GM23338 (cell line): ENCODE results near the gene ATG4C. TPM values are rescaled to one million over a fixed set of nuclear protein-coding genes. Genes with fewer than 3 reads are reported as not detected.

ENCODE experiments used
- ATAC-seq: fragments of 200-7000 bp; cut with Tn5 transposase; 3 replicates; pipeline ENCODE4 v1.9.1; 2020
- DNase-seq: peaks from one replicate; pipeline ENCODE4 v3.0.0-alpha.2; 2015; ENCODE audit warnings: low spot score
- H2AFZ ChIP-seq: fragments of 200-600 bp; sonication (generic); 2 replicates; pipeline ENCODE4 v1.8.0; 2016; ENCODE audit warnings: antibody characterized with exemption, mild to moderate bottlenecking, moderate library complexity
- H3F3A ChIP-seq: fragments of 200-600 bp; sonication (generic); replicated peaks from 2 replicates; pipeline ENCODE4 v1.8.0; 2017; ENCODE audit warnings: antibody characterized with exemption, mixed run types, low read depth
- H3K27ac ChIP-seq: fragments of 200-600 bp; sonication (generic); 2 replicates; pipeline ENCODE4 v1.6.1; 2016; ENCODE audit warnings: low read depth
- H3K27me3 ChIP-seq: fragments of 200-600 bp; sonication (generic); 2 replicates; pipeline ENCODE4 v1.8.0; 2016; ENCODE audit warnings: mild to moderate bottlenecking, mixed run types, moderate library complexity; ENCODE audit not compliant: insufficient read depth
- H3K36me3 ChIP-seq: fragments of 200-600 bp; sonication (generic); 2 replicates; pipeline ENCODE4 v1.8.0; 2016; ENCODE audit warnings: mild to moderate bottlenecking; ENCODE audit not compliant: insufficient read depth
- H3K4me1 ChIP-seq: fragments of 200-600 bp; sonication (generic); 2 replicates; pipeline ENCODE4 v1.8.0; 2016; ENCODE audit warnings: mild to moderate bottlenecking, moderate library complexity; ENCODE audit not compliant: insufficient read depth
- H3K4me2 ChIP-seq: fragments of 200-600 bp; sonication (generic); 2 replicates; pipeline ENCODE4 v1.7.1; 2017; ENCODE audit warnings: mixed run types
- H3K4me3 ChIP-seq: fragments of 200-600 bp; sonication (generic); 2 replicates; pipeline ENCODE4 v1.6.1; 2016; ENCODE audit warnings: mixed run types
- H3K79me2 ChIP-seq: fragments of 200-600 bp; sonication (generic); replicated peaks from 2 replicates; pipeline ENCODE4 v1.8.0; 2017; ENCODE audit warnings: mild to moderate bottlenecking; ENCODE audit not compliant: insufficient read depth
- H3K9me2 ChIP-seq: fragments of 200-600 bp; sonication (generic); 2 replicates; pipeline ENCODE4 v1.8.0; 2017; ENCODE audit not compliant: insufficient read depth
- H4K20me1 ChIP-seq: fragments of 200-600 bp; sonication (generic); replicated peaks from 2 replicates; pipeline ENCODE4 v1.8.0; 2017; ENCODE audit warnings: mild to moderate bottlenecking; ENCODE audit not compliant: insufficient read depth
- H3K27ac Mint-ChIP-seq: 2 replicates; pipeline ENCODE4 v1.8.0; 2020; ENCODE audit warnings: inconsistent platforms, mild to moderate bottlenecking, moderate library complexity, mixed read lengths
- H3K27me3 Mint-ChIP-seq: 3 replicates; pipeline ENCODE4 v1.8.0; 2022; ENCODE audit warnings: low read depth, mild to moderate bottlenecking, moderate library complexity, mixed read lengths, inconsistent platforms; ENCODE audit not compliant: insufficient read depth, poor library complexity
- H3K36me3 Mint-ChIP-seq: 3 replicates; pipeline ENCODE4 v1.8.0; 2021; ENCODE audit warnings: low read depth, mild to moderate bottlenecking, inconsistent platforms, moderate library complexity, mixed read lengths
- H3K4me1 Mint-ChIP-seq: 3 replicates; pipeline ENCODE4 v1.8.0; 2020; ENCODE audit warnings: mild to moderate bottlenecking, inconsistent platforms, mixed read lengths
- H3K4me3 Mint-ChIP-seq: 3 replicates; pipeline ENCODE4 v1.8.0; 2021; ENCODE audit warnings: moderate library complexity, mild to moderate bottlenecking, inconsistent platforms, mixed read lengths
- H3K9me3 Mint-ChIP-seq: 3 replicates; pipeline ENCODE4 v1.8.0; 2020; ENCODE audit warnings: moderate library complexity, mild to moderate bottlenecking, inconsistent platforms, mixed read lengths
- CREB1 ChIP-seq: fragments of 250-450 bp; sonication (Bioruptor Pico); IDR thresholded peaks from 2 replicates; pipeline ENCODE4 v1.5.0; 2020; ENCODE audit warnings: low read depth, mild to moderate bottlenecking, moderate library complexity
- EZH2 ChIP-seq: fragments of 200-600 bp; sonication (generic); IDR thresholded peaks from one replicate; pipeline ENCODE4 v1.8.0; 2017; ENCODE audit warnings: antibody characterized with exemption, mild to moderate bottlenecking, low read depth; ENCODE audit not compliant: unreplicated experiment
- EZH2phosphoT487 ChIP-seq: fragments of 200-600 bp; sonication (generic); IDR thresholded peaks from one replicate; pipeline ENCODE4 v1.8.1; 2018; ENCODE audit warnings: antibody characterized with exemption; ENCODE audit not compliant: unreplicated experiment
- JUNB ChIP-seq: IDR thresholded peaks from one replicate; pipeline ENCODE4 v1.6.1; 2016; ENCODE audit warnings: antibody characterized with exemption; ENCODE audit not compliant: unreplicated experiment
- NANOG ChIP-seq: IDR thresholded peaks from 2 replicates; pipeline ENCODE4 v1.6.1; 2016; ENCODE audit warnings: antibody characterized with exemption, borderline replicate concordance
- POLR2AphosphoS5 ChIP-seq: IDR thresholded peaks from 2 replicates; pipeline ENCODE4 v1.6.1; 2016; ENCODE audit warnings: antibody characterized with exemption, low read depth
- STAT1 ChIP-seq: IDR thresholded peaks from one replicate; pipeline ENCODE4 v1.6.1; 2016; ENCODE audit warnings: antibody characterized with exemption; ENCODE audit not compliant: unreplicated experiment
- ZNF114 ChIP-seq: fragments of 250-450 bp; sonication (Bioruptor Pico); IDR thresholded peaks from 2 replicates; pipeline ENCODE4 v1.5.0; 2020; ENCODE audit warnings: mild to moderate bottlenecking, moderate library complexity
- ZNF331 ChIP-seq: fragments of 250-450 bp; sonication (Bioruptor Pico); IDR thresholded peaks from 2 replicates; pipeline ENCODE4 v1.5.0; 2020; ENCODE audit warnings: low read depth, mild to moderate bottlenecking, moderate library complexity
- polyA plus RNA-seq: library from polyadenylated mRNA; unstranded; fragments of >200 nt; fragmentation: Nextera tagmentation; extraction: Ambion mirVana; gene quantifications from 2 replicates; pipeline ENCODE4 v1.2.1, GENCODE V29; 2016
- total RNA-seq: library from RNA; depleted of rRNA; stranded (reverse); fragments of >200 nt; shearing (Covaris generic); gene quantifications from 2 replicates; pipeline ENCODE4 v1.2.3, GENCODE V29; 2014
- TF ChIP-seq, protein P1 (sequence below): fragments of 250-450 bp; sonication (Bioruptor Pico); IDR thresholded peaks from 2 replicates; pipeline ENCODE4 v1.5.0; 2020; ENCODE audit warnings: mild to moderate bottlenecking, moderate library complexity
- TF ChIP-seq, protein P2 (sequence below), 2 experiments: fragments of 200-600 bp in 1 of 2; sonication (generic) in 1 of 2; conservative IDR thresholded peaks; 2 replicates each; pipeline versions ENCODE4 v1.5.1 to v1.6.1; 2016 to 2017; ENCODE audit warnings: antibody characterized with exemption in 2 of 2, low read depth in 2 of 2, mild to moderate bottlenecking in 2 of 2, moderate library complexity in 1 of 2
- TF ChIP-seq, protein P3 (sequence below): IDR thresholded peaks from one replicate; pipeline ENCODE4 v1.6.1; 2018; ENCODE audit warnings: antibody characterized with exemption; ENCODE audit not compliant: unreplicated experiment
- TF ChIP-seq, protein P4 (sequence below): IDR thresholded peaks from 2 replicates; pipeline ENCODE4 v1.6.1; 2016; ENCODE audit warnings: antibody characterized with exemption

ATG4C gene
- total and polyA plus RNA-seq, 2 experiments from 2014 or later: 15.7 to 18.6 TPM

DNA sequence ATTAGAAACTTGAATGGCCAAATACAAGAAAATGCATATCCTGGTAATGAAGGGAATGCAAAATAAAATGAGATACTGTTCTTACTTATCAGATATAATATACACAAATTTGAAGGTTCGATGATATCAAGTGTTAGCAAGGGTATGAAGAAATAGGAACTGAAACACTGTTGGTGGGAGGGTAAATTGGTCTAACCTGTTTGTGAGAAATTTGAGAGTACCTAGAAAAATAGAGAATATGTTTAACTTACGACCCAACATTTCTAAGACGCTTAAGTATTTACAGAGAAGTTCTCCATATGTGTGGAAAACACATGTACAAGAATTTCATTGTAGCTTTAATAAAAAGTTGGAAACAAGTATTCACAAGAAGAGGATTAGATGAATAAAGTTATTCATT, 25.9 kb downstream of the ATG4C start:
- Histone ChIP-seq H3K4me3 (no peak overlapping the region), H3K4me1 (no peaks in the 10 kb centered on the region), H3K4me2 (no peak overlapping the region), H3K27me3 (no peaks in the 10 kb centered on the region), H3K79me2 (no peaks in the 10 kb centered on the region), H3K27ac (no peak overlapping the region), H3K9me2 (no peaks in the 10 kb centered on the region; the same call in 1 of the 2 replicates), H3K36me3 (0 out of 2 replicates have a peak, but pooled peaks cover 4% of the 10 kb centered on the region), H2AFZ (no peak overlapping the region), H3F3A (no peaks in the 10 kb centered on the region), H4K20me1 (no peaks in the 10 kb centered on the region; the same call in 1 of the 2 replicates)
- Mint-ChIP-seq H3K4me3 (no peak overlapping the region), H3K4me1 (peaks cover 7% of the 10 kb centered on the region), H3K36me3 (peaks cover 42% of the 10 kb centered on the region; the same call in 2 of the 3 replicates), H3K27me3 (peaks cover 1% of the 10 kb centered on the region), H3K27ac (no peak overlapping the region), H3K9me3 (no peaks in the 10 kb centered on the region)
- DNase-seq (no peak), ATAC-seq (no peak)
- TF ChIP-seq, protein P1, sequence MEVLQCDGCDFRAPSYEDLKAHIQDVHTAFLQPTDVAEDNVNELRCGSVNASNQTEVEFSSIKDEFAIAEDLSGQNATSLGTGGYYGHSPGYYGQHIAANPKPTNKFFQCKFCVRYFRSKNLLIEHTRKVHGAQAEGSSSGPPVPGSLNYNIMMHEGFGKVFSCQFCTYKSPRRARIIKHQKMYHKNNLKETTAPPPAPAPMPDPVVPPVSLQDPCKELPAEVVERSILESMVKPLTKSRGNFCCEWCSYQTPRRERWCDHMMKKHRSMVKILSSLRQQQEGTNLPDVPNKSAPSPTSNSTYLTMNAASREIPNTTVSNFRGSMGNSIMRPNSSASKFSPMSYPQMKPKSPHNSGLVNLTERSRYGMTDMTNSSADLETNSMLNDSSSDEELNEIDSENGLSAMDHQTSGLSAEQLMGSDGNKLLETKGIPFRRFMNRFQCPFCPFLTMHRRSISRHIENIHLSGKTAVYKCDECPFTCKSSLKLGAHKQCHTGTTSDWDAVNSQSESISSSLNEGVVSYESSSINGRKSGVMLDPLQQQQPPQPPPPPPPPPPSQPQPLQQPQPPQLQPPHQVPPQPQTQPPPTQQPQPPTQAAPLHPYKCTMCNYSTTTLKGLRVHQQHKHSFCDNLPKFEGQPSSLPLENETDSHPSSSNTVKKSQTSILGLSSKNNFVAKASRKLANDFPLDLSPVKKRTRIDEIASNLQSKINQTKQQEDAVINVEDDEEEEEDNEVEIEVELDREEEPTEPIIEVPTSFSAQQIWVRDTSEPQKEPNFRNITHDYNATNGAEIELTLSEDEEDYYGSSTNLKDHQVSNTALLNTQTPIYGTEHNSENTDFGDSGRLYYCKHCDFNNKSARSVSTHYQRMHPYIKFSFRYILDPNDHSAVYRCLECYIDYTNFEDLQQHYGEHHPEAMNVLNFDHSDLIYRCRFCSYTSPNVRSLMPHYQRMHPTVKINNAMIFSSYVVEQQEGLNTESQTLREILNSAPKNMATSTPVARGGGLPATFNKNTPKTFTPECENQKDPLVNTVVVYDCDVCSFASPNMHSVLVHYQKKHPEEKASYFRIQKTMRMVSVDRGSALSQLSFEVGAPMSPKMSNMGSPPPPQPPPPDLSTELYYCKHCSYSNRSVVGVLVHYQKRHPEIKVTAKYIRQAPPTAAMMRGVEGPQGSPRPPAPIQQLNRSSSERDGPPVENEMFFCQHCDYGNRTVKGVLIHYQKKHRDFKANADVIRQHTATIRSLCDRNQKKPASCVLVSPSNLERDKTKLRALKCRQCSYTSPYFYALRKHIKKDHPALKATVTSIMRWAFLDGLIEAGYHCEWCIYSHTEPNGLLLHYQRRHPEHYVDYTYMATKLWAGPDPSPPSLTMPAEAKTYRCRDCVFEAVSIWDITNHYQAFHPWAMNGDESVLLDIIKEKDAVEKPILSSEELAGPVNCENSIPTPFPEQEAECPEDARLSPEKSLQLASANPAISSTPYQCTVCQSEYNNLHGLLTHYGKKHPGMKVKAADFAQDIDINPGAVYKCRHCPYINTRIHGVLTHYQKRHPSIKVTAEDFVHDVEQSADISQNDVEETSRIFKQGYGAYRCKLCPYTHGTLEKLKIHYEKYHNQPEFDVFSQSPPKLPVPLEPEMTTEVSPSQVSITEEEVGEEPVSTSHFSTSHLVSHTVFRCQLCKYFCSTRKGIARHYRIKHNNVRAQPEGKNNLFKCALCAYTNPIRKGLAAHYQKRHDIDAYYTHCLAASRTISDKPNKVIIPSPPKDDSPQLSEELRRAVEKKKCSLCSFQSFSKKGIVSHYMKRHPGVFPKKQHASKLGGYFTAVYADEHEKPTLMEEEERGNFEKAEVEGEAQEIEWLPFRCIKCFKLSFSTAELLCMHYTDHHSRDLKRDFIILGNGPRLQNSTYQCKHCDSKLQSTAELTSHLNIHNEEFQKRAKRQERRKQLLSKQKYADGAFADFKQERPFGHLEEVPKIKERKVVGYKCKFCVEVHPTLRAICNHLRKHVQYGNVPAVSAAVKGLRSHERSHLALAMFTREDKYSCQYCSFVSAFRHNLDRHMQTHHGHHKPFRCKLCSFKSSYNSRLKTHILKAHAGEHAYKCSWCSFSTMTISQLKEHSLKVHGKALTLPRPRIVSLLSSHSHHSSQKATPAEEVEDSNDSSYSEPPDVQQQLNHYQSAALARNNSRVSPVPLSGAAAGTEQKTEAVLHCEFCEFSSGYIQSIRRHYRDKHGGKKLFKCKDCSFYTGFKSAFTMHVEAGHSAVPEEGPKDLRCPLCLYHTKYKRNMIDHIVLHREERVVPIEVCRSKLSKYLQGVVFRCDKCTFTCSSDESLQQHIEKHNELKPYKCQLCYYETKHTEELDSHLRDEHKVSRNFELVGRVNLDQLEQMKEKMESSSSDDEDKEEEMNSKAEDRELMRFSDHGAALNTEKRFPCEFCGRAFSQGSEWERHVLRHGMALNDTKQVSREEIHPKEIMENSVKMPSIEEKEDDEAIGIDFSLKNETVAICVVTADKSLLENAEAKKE (CRISPR knock-in tag): no peak
- TF ChIP-seq, protein P2, sequence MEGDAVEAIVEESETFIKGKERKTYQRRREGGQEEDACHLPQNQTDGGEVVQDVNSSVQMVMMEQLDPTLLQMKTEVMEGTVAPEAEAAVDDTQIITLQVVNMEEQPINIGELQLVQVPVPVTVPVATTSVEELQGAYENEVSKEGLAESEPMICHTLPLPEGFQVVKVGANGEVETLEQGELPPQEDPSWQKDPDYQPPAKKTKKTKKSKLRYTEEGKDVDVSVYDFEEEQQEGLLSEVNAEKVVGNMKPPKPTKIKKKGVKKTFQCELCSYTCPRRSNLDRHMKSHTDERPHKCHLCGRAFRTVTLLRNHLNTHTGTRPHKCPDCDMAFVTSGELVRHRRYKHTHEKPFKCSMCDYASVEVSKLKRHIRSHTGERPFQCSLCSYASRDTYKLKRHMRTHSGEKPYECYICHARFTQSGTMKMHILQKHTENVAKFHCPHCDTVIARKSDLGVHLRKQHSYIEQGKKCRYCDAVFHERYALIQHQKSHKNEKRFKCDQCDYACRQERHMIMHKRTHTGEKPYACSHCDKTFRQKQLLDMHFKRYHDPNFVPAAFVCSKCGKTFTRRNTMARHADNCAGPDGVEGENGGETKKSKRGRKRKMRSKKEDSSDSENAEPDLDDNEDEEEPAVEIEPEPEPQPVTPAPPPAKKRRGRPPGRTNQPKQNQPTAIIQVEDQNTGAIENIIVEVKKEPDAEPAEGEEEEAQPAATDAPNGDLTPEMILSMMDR (conservative IDR thresholded peaks at IDR 0.05; ENCODE audit: low read depth in 2 of 2): no peak
- no peak for TF ChIP-seq CREB1 (CRISPR knock-in tag)
- TF ChIP-seq ZNF331 (CRISPR knock-in tag): no peak
- no peak for TF ChIP-seq POLR2AphosphoS5
- TF ChIP-seq STAT1: no peak
- TF ChIP-seq, protein P3, sequence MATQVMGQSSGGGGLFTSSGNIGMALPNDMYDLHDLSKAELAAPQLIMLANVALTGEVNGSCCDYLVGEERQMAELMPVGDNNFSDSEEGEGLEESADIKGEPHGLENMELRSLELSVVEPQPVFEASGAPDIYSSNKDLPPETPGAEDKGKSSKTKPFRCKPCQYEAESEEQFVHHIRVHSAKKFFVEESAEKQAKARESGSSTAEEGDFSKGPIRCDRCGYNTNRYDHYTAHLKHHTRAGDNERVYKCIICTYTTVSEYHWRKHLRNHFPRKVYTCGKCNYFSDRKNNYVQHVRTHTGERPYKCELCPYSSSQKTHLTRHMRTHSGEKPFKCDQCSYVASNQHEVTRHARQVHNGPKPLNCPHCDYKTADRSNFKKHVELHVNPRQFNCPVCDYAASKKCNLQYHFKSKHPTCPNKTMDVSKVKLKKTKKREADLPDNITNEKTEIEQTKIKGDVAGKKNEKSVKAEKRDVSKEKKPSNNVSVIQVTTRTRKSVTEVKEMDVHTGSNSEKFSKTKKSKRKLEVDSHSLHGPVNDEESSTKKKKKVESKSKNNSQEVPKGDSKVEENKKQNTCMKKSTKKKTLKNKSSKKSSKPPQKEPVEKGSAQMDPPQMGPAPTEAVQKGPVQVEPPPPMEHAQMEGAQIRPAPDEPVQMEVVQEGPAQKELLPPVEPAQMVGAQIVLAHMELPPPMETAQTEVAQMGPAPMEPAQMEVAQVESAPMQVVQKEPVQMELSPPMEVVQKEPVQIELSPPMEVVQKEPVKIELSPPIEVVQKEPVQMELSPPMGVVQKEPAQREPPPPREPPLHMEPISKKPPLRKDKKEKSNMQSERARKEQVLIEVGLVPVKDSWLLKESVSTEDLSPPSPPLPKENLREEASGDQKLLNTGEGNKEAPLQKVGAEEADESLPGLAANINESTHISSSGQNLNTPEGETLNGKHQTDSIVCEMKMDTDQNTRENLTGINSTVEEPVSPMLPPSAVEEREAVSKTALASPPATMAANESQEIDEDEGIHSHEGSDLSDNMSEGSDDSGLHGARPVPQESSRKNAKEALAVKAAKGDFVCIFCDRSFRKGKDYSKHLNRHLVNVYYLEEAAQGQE: no peak
- TF ChIP-seq, protein P4, sequence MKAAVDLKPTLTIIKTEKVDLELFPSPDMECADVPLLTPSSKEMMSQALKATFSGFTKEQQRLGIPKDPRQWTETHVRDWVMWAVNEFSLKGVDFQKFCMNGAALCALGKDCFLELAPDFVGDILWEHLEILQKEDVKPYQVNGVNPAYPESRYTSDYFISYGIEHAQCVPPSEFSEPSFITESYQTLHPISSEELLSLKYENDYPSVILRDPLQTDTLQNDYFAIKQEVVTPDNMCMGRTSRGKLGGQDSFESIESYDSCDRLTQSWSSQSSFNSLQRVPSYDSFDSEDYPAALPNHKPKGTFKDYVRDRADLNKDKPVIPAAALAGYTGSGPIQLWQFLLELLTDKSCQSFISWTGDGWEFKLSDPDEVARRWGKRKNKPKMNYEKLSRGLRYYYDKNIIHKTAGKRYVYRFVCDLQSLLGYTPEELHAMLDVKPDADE: no peak
- no peak for TF ChIP-seq NANOG
- TF ChIP-seq EZH2: no peak
- no peak for TF ChIP-seq ZNF114 (CRISPR knock-in tag)
- TF ChIP-seq JUNB: no peak
- no peak for TF ChIP-seq EZH2phosphoT487
